Mammary epithelial cell (primary cell): Measurements from ENCODE around the gene ITGB7.

Experiments
- EZH2 ChIP-seq: IDR thresholded peaks from 2 replicates; pipeline ENCODE4 v1.6.1; 2012; ENCODE audit warnings: low read length, inconsistent platforms, borderline replicate concordance
- TF ChIP-seq, protein P1 (sequence below), 2 donors: IDR thresholded peaks in 1 of 2; conservative IDR thresholded peaks in 1 of 2; 2 replicates each; pipeline ENCODE4 v1.5.1; 2011 to 2012; ENCODE audit warnings: inconsistent platforms in 2 of 2, low read length in 2 of 2, mild to moderate bottlenecking in 2 of 2, control low read depth in 1 of 2, low read depth in 1 of 2; ENCODE audit not compliant: insufficient read depth in 1 of 2; ENCODE audit errors: extremely low read depth in 1 of 2

DNA sequence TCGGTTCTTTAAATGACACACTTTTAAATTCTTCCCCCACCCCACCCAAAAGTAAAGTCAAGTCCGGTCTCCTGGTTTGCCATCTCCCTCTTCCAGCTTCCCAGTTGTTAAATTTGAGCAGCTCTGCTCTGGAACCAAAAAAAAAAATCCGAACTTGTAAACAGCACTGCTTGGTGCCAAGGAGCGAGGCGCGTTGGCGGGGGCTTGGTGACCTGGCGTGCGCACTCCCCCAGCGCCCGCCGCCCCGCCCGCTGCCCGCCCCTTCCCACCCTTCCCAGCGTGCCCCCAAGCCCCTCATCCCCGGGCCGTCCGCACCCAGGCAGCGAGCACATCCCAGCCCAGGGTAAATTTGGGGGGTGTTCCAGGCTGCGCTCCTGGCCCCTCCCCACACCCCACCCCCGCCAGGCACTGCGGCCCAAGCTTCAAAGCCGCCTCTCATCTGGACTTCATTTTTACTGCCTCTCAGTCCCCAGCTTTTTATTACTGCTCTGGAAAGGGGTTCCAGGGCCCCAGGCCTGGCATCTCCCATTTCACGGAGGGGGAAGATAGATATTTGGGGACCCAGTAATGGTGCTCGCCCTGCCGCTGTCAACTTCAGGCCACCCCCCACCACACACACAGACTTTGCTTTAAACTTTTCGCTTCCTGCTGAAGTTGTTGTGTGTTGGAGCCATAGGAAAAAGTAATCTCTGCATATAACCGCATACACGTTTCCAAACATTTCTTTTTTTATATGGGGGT lies 11.7 kb upstream of the ITGB7 start:
- TF ChIP-seq EZH2, result no peak
- TF ChIP-seq, protein P1, sequence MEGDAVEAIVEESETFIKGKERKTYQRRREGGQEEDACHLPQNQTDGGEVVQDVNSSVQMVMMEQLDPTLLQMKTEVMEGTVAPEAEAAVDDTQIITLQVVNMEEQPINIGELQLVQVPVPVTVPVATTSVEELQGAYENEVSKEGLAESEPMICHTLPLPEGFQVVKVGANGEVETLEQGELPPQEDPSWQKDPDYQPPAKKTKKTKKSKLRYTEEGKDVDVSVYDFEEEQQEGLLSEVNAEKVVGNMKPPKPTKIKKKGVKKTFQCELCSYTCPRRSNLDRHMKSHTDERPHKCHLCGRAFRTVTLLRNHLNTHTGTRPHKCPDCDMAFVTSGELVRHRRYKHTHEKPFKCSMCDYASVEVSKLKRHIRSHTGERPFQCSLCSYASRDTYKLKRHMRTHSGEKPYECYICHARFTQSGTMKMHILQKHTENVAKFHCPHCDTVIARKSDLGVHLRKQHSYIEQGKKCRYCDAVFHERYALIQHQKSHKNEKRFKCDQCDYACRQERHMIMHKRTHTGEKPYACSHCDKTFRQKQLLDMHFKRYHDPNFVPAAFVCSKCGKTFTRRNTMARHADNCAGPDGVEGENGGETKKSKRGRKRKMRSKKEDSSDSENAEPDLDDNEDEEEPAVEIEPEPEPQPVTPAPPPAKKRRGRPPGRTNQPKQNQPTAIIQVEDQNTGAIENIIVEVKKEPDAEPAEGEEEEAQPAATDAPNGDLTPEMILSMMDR (conservative IDR thresholded peaks at IDR 0.05 in 1 of 2, IDR thresholded peaks at IDR 0.05 in 1 of 2; ENCODE audit: extremely low read depth in 1 of 2, insufficient read depth in 1 of 2, low read depth in 1 of 2, low read length in 2 of 2), result no peak
